DOHH2 (cell line): Measurements from ENCODE around the gene AQP12A.

ENCODE experiments used
- H3F3A ChIP-seq: fragments of 200-600 bp; sonication (generic), shearing (Covaris generic); 2 replicates; pipeline ENCODE4 v1.6.0; 2016; ENCODE audit warnings: antibody characterized with exemption, mild to moderate bottlenecking; ENCODE audit not compliant: control insufficient read depth, insufficient read depth
- H3K27ac ChIP-seq: fragments of 200-600 bp; sonication (generic); 2 replicates; pipeline ENCODE4 v1.5.1; 2014; ENCODE audit warnings: low read depth, mild to moderate bottlenecking, low read length, moderate library complexity
- H3K27me3 ChIP-seq: fragments of 200-600 bp; sonication (generic); 2 replicates; pipeline ENCODE4 v1.6.1; 2014; ENCODE audit warnings: mild to moderate bottlenecking, low read length, mixed read lengths; ENCODE audit not compliant: control insufficient read depth
- H3K36me3 ChIP-seq: fragments of 200-600 bp; sonication (generic); 2 replicates; pipeline ENCODE4 v1.6.1; 2014; ENCODE audit warnings: mild to moderate bottlenecking, low read length, moderate library complexity, mixed read lengths; ENCODE audit not compliant: control insufficient read depth
- H3K4me1 ChIP-seq: fragments of 200-600 bp; sonication (generic); 2 replicates; pipeline ENCODE4 v1.6.1; 2014; ENCODE audit warnings: mild to moderate bottlenecking, low read length, mixed read lengths; ENCODE audit not compliant: control insufficient read depth
- H3K4me2 ChIP-seq: fragments of 200-600 bp; sonication (generic); 2 replicates; pipeline ENCODE4 v1.6.0; 2014; ENCODE audit warnings: mild to moderate bottlenecking, low read length, moderate library complexity
- H3K4me3 ChIP-seq: fragments of 200-600 bp; sonication (generic); 2 replicates; pipeline ENCODE4 v1.5.1; 2014; ENCODE audit warnings: mild to moderate bottlenecking, low read length, mixed read lengths
- H3K79me2 ChIP-seq: fragments of 200-600 bp; sonication (generic); 2 replicates; pipeline ENCODE4 v1.6.1; 2014; ENCODE audit warnings: mild to moderate bottlenecking, low read length, mixed read lengths; ENCODE audit not compliant: control insufficient read depth
- H3K9me2 ChIP-seq: fragments of 200-600 bp; sonication (generic); replicated peaks from 2 replicates; pipeline ENCODE4 v1.6.1; 2014; ENCODE audit warnings: mild to moderate bottlenecking, low read length, mixed read lengths; ENCODE audit not compliant: control insufficient read depth
- H3K9me3 ChIP-seq: fragments of 200-600 bp; sonication (generic); 2 replicates; pipeline ENCODE4 v1.6.1; 2014; ENCODE audit warnings: antibody characterized with exemption, low read length, mixed read lengths; ENCODE audit not compliant: control insufficient read depth, insufficient read depth
- H4K20me1 ChIP-seq: fragments of 200-600 bp; sonication (generic); 2 replicates; pipeline ENCODE4 v1.6.0; 2014; ENCODE audit warnings: low read depth, mild to moderate bottlenecking, antibody characterized with exemption, low read length, moderate library complexity; ENCODE audit not compliant: control insufficient read depth, insufficient read depth
- CTCF ChIP-seq: fragments of 200-600 bp; sonication (generic); IDR thresholded peaks from one replicate; pipeline ENCODE4 v1.5.1; 2014; ENCODE audit warnings: antibody characterized with exemption, mild to moderate bottlenecking, low read depth, low read length; ENCODE audit not compliant: poor library complexity, severe bottlenecking
- EZH2phosphoT487 ChIP-seq: fragments of 200-600 bp; sonication (generic); IDR thresholded peaks from 2 replicates; pipeline ENCODE4 v1.6.1; 2017; ENCODE audit warnings: borderline replicate concordance, mild to moderate bottlenecking, antibody characterized with exemption, low read length, moderate library complexity, mixed read lengths

AQP12A gene

DNA sequence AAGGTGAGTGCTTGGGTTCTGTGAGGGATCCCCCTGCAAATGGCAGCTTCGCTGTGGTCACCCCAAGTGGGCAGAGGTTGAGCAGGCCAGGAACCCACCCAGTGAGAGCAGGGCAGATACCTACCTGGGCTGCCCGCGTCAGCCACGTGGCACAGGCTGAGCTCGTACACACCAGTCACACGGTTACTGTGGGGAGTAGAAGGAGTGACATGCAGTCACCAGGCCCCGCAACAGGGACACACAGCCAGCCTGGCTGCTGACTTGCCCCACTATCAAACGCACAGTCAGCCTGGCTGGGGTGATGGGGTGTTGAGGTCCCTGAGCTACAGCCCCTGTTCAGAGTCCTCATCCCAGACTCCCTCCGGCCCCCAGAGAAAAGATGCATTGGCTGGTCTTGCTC is 32.2 kb downstream of the AQP12A start:
- no peak for TF ChIP-seq CTCF
- TF ChIP-seq EZH2phosphoT487: no peak
- Histone ChIP-seq H3K79me2 (no peaks in the 10 kb centered on the region), H3K9me3 (no peaks in the 10 kb centered on the region), H3K27me3 (no peaks in the 10 kb centered on the region), H3K27ac (no peak overlapping the region), H3K36me3 (no peaks in the 10 kb centered on the region), H3K4me3 (no peak overlapping the region), H3K4me1 (no peaks in the 10 kb centered on the region), H4K20me1 (no peaks in the 10 kb centered on the region), H3F3A (no peaks in the 10 kb centered on the region), H3K4me2 (no peak overlapping the region), H3K9me2 (no peaks in the 10 kb centered on the region)

DNA sequence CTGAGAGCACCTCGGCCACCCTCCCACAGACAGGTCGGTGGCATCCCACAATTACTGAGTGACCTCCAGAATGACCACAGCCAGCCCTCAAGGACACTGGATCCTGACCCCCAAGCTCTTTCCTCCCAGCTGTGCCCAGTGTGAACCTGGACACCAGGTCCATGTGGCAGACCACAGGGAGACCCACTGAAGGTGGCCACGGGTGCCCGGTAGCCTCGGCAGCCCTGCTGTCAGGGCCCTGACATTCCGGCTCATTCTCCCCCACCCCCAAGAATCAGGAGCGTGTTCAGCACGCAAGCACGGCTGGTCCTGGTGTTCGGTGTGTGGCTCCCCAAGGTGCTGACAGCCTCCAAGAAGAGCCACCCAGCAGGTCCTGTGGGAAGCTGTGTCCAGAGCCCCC is 32.8 kb downstream of the AQP12A start:
- H3K27me3 ChIP-seq: no peaks in the 10 kb centered on the region
- TF ChIP-seq CTCF: no peak
- TF ChIP-seq EZH2phosphoT487: no peak
- H3K27ac ChIP-seq: no peak overlapping the region
- no peak overlapping the region for H3K4me2 ChIP-seq
- H3K9me3 ChIP-seq: no peaks in the 10 kb centered on the region
- H3K79me2 ChIP-seq: no peaks in the 10 kb centered on the region
- no peaks in the 10 kb centered on the region for H3K9me2 ChIP-seq
- H3K36me3 ChIP-seq: no peaks in the 10 kb centered on the region
- H3K4me3 ChIP-seq: no peak overlapping the region
- no peaks in the 10 kb centered on the region for H4K20me1 ChIP-seq
- no peaks in the 10 kb centered on the region for H3K4me1 ChIP-seq
- H3F3A ChIP-seq: no peaks in the 10 kb centered on the region

DNA sequence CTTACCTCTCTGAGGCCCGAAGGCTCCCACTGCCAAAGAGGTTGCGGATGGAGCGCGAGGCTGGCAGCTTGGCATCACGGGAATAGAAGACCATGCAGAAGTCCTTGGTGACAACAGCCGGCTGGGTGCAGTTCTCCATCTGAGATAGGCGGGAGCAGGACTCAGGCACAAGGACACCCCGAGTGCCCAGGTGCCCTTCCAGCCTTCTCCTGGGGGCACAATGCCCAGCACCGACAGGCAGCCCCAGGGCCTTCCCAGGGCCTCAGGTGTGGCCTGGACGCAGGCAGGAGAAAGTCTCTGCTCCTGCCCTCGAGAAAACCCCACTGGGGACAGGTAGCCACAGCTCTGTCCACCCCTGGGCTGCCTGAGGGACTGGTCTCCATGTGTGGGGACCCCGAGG is 33.6 kb downstream of the AQP12A start:
- Histone ChIP-seq H3K9me2 (no peaks in the 10 kb centered on the region), H3K36me3 (no peaks in the 10 kb centered on the region), H3K9me3 (no peaks in the 10 kb centered on the region), H3F3A (no peaks in the 10 kb centered on the region), H3K4me2 (no peak overlapping the region), H3K27me3 (no peaks in the 10 kb centered on the region), H3K27ac (no peak overlapping the region), H3K4me3 (no peak overlapping the region), H4K20me1 (no peaks in the 10 kb centered on the region), H3K4me1 (no peaks in the 10 kb centered on the region), H3K79me2 (no peaks in the 10 kb centered on the region)
- TF ChIP-seq CTCF: no peak

DNA sequence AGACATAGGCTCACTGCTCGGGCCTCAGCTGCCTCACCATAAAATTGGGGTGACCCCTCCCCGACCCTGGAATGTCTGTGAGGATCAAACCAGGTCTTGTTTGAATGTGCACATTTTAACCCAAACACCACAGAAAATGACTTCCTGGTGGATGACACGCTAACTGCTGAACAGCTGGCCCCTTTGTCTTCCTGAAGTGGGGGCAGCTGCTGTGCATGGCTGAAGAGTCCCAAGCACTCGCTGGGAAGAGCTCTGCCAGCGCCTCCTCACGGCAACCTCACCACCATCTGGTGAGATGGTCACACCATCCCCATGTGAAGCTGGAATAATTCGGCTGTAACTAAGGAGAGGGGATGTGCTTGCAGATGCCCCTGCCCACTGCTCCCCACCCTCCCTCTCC is 34.0 kb downstream of the AQP12A start:
- Histone ChIP-seq H3K4me1 (no peaks in the 10 kb centered on the region), H3K9me3 (no peaks in the 10 kb centered on the region), H3K27me3 (no peaks in the 10 kb centered on the region), H3K4me3 (no peak overlapping the region), H3K36me3 (no peaks in the 10 kb centered on the region), H3F3A (no peaks in the 10 kb centered on the region), H3K79me2 (no peaks in the 10 kb centered on the region), H3K27ac (no peak overlapping the region), H4K20me1 (no peaks in the 10 kb centered on the region), H3K4me2 (no peak overlapping the region), H3K9me2 (no peaks in the 10 kb centered on the region)
- TF ChIP-seq EZH2phosphoT487: no peak
- no peak for TF ChIP-seq CTCF
